ENCODE measurements around the gene PRKG1. TPM values are rescaled to one million over a fixed set of nuclear protein-coding genes. Genes with fewer than 3 reads are reported as not detected.

PRKG1 gene
- total RNA-seq, 1 experiment from 2014 or later: 10.4 TPM

DNA sequence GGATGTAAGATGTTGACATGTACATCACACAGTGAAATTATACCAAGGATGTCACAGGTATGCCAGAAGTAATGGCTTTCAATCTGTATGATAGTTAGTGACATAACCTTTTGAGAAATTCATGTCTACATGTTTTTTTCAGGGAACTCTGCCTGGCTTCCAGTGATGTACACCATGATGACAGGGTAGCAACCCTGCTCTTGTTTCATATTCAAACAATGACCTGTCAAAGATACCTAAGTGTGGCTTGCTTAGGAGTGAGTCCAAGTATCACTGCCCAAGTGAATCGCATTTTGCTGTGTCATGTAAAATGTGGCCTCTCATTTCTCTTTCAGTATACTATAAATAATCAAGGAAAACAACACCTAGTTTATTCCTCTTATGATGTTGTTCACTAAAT lies 1033.9 kb downstream of the PRKG1 start:
- Mint-ChIP-seq H3K27ac (no peak overlapping the region), H3K4me3 (no peak overlapping the region), H3K4me1 (peaks cover 5% of the 10 kb centered on the region in 2 experiments), H3K36me3 (ENCODE audit: insufficient read depth in 1 of 3, low read depth in 3 of 3) (peaks cover 0 to under 1% (median under 1%) of the 10 kb centered on the region in 3 experiments; a peak in 5 of 7 replicates), H3K9me3 (peaks cover 1% of the 10 kb centered on the region in 2 experiments; a peak in 3 of 5 replicates), H3K27me3 (ENCODE audit: low read depth) (no peaks in the 10 kb centered on the region)
- no peak for DNase-seq
- H3K23ac ChIP-seq (ENCODE audit: insufficient read length, low read depth, low read length): no peak overlapping the region
- H3K4me2 ChIP-seq (ENCODE audit: insufficient read depth, insufficient read length, low read length): no peak overlapping the region
- H4K91ac ChIP-seq (ENCODE audit: insufficient read length, low read depth, low read length): no peak overlapping the region
- no peak overlapping the region for H3K27ac ChIP-seq (ENCODE audit: insufficient read length, low read depth, low read length)
- H3K18ac ChIP-seq (ENCODE audit: insufficient read length, low read depth, low read length): no peak overlapping the region
- no peak overlapping the region for H3T11ph ChIP-seq (ENCODE audit: low read length)
- no peak overlapping the region for H4K8ac ChIP-seq (replicated peaks; ENCODE audit: insufficient read length, low read depth, low read length)
- H2BK20ac ChIP-seq (ENCODE audit: low read depth, low read length, poor library complexity, severe bottlenecking): no peak overlapping the region
- no peak overlapping the region for H3K14ac ChIP-seq (ENCODE audit: insufficient read depth, low read length)
- no peak overlapping the region for H2BK5ac ChIP-seq (ENCODE audit: insufficient read length, low read length)
- no peak overlapping the region for H2BK15ac ChIP-seq (ENCODE audit: low read depth, low read length)
- H3K9me3 ChIP-seq (ENCODE audit: control insufficient read depth, low read depth, low read length): no peaks in the 10 kb centered on the region
- H2AK5ac ChIP-seq (ENCODE audit: insufficient read length, low read length): no peak overlapping the region
- no peaks in the 10 kb centered on the region for H3K79me1 ChIP-seq (ENCODE audit: insufficient read depth, low read depth, low read length, poor library complexity, severe bottlenecking)
- H3K4me1 ChIP-seq (ENCODE audit: insufficient read depth, low read length): peaks cover 3% of the 10 kb centered on the region; the same call in 1 of the 2 replicates
- no peaks in the 10 kb centered on the region for H3K79me2 ChIP-seq (ENCODE audit: insufficient read depth, low read length)
- no peak overlapping the region for H3K9ac ChIP-seq (ENCODE audit: extremely low read depth, insufficient read length, low read length)
- H4K5ac ChIP-seq (ENCODE audit: insufficient read length, low read depth, low read length): no peak overlapping the region
- H3K27me3 ChIP-seq (ENCODE audit: insufficient read depth, low read length): no peaks in the 10 kb centered on the region
- H2AFZ ChIP-seq (ENCODE audit: low read length): no peak overlapping the region
- no peak overlapping the region for H3K4ac ChIP-seq (ENCODE audit: low read depth, low read length)
- H3K56ac ChIP-seq (ENCODE audit: insufficient read length, low read depth, low read length): no peak overlapping the region
- no peak overlapping the region for H2BK120ac ChIP-seq (ENCODE audit: low read depth, low read length, poor library complexity, severe bottlenecking)
- no peak overlapping the region for H2BK12ac ChIP-seq (ENCODE audit: insufficient read length, low read depth, low read length)
- no peaks in the 10 kb centered on the region for H3K23me2 ChIP-seq (ENCODE audit: insufficient read length, low read depth, low read length, poor library complexity, severe bottlenecking)
- no peaks in the 10 kb centered on the region for H4K20me1 ChIP-seq (ENCODE audit: control insufficient read depth, insufficient read depth, insufficient read length)
- TF ChIP-seq, protein P1, sequence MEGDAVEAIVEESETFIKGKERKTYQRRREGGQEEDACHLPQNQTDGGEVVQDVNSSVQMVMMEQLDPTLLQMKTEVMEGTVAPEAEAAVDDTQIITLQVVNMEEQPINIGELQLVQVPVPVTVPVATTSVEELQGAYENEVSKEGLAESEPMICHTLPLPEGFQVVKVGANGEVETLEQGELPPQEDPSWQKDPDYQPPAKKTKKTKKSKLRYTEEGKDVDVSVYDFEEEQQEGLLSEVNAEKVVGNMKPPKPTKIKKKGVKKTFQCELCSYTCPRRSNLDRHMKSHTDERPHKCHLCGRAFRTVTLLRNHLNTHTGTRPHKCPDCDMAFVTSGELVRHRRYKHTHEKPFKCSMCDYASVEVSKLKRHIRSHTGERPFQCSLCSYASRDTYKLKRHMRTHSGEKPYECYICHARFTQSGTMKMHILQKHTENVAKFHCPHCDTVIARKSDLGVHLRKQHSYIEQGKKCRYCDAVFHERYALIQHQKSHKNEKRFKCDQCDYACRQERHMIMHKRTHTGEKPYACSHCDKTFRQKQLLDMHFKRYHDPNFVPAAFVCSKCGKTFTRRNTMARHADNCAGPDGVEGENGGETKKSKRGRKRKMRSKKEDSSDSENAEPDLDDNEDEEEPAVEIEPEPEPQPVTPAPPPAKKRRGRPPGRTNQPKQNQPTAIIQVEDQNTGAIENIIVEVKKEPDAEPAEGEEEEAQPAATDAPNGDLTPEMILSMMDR (conservative IDR thresholded peaks at IDR 0.05): no peak
- WGBS (ENCODE audit: extremely low coverage, insufficient read length, low lambda C conversion rate): no CpG with 5 or more reads among the region's 1 CpG

All from H9 (cell line).